Measurements from ENCODE around the gene SRCIN1. TPM values are rescaled to one million over a fixed set of nuclear protein-coding genes. Genes with fewer than 3 reads are reported as not detected.

The SRCIN1 gene
- total RNA-seq, 2 donors from 2014 or later: 11.2 to 19.8 TPM

GRCh38 chr17:38543403-38544174 is 62.2 kb downstream of the SRCIN1 start:
- H3K4me3 ChIP-seq: no peak overlapping the region
- no peak overlapping the region for H3K27ac ChIP-seq
- WGBS, 2 donors: 77 to 81% methylated on average over 16 to 20 of the region's 20 CpGs
- no peaks in the 10 kb centered on the region for H3K9me3 ChIP-seq
- H3K4me1 ChIP-seq: peaks cover 8% of the 10 kb centered on the region
- no peak for TF ChIP-seq POLR2A (IDR thresholded peaks at IDR 0.05)
- DNase-seq (no peak), ATAC-seq (no peak)
- no peaks in the 10 kb centered on the region for H3K27me3 ChIP-seq
- no peaks in the 10 kb centered on the region for H3K36me3 ChIP-seq (replicated peaks in 1 of 2; ENCODE audit: insufficient read depth in 1 of 2, low read depth in 2 of 2)
- intact Hi-C loops (cut with DNase I): no loop called here

- H3K4me3 ChIP-seq: no peak overlapping the region
- H3K9me3 ChIP-seq: no peaks in the 10 kb centered on the region
- H3K27ac ChIP-seq: no peak overlapping the region
- WGBS, 2 donors: 81 to 89% methylated on average over 7 to 8 of the region's 8 CpGs
- peaks cover 11% of the 10 kb centered on the region for H3K4me1 ChIP-seq
- intact Hi-C loops (cut with DNase I): no loop called here
- H3K27me3 ChIP-seq: no peaks in the 10 kb centered on the region
- TF ChIP-seq POLR2A (IDR thresholded peaks at IDR 0.05): no peak
- no peak for TF ChIP-seq CTCF (IDR thresholded peaks at IDR 0.05)
- DNase-seq (no peak), ATAC-seq (no peak)
- no peaks in the 10 kb centered on the region for H3K36me3 ChIP-seq (replicated peaks in 1 of 2; ENCODE audit: insufficient read depth in 1 of 2, low read depth in 2 of 2)
Observed at GRCh38 chr17:38542286-38542685, 63.5 kb downstream of the SRCIN1 start.

GRCh38 chr17:38541281-38541680 is 64.5 kb downstream of the SRCIN1 start:
- H3K4me1 ChIP-seq: peaks cover 11% of the 10 kb centered on the region
- TF ChIP-seq POLR2A (IDR thresholded peaks at IDR 0.05) (no peak), CTCF (IDR thresholded peaks at IDR 0.05) (no peak)
- WGBS, 2 donors: 78 to 81% methylated on average over 11 of the region's 11 CpGs
- ATAC-seq (no peak), DNase-seq (no peak)
- no peak overlapping the region for H3K4me3 ChIP-seq
- intact Hi-C loops (cut with DNase I): no loop called here
- H3K9me3 ChIP-seq: no peaks in the 10 kb centered on the region
- no peaks in the 10 kb centered on the region for H3K27me3 ChIP-seq
- H3K27ac ChIP-seq: no peak overlapping the region
- H3K36me3 ChIP-seq (replicated peaks in 1 of 2; ENCODE audit: insufficient read depth in 1 of 2, low read depth in 2 of 2): no peaks in the 10 kb centered on the region

- ATAC-seq (no peak), DNase-seq (no peak)
- WGBS, 2 donors: 84 to 85% methylated on average over 7 to 11 of the region's 11 CpGs
- Histone ChIP-seq H3K9me3 (no peaks in the 10 kb centered on the region), H3K27ac (no peak overlapping the region), H3K27me3 (no peaks in the 10 kb centered on the region), H3K4me3 (no peak overlapping the region), H3K4me1 (peaks cover 11% of the 10 kb centered on the region), H3K36me3 (replicated peaks in 1 of 2; ENCODE audit: insufficient read depth in 1 of 2, low read depth in 2 of 2) (no peaks in the 10 kb centered on the region)
- intact Hi-C loops (cut with DNase I): no loop called here
- no peak for TF ChIP-seq POLR2A (IDR thresholded peaks at IDR 0.05)
- no peak for TF ChIP-seq CTCF (IDR thresholded peaks at IDR 0.05)
Observed at GRCh38 chr17:38540514-38541045, 65.2 kb downstream of the SRCIN1 start.

GRCh38 chr17:38539386-38539785 is 66.4 kb downstream of the SRCIN1 start:
- peak overlapping the region in 1 of 4 donors; percentile 25 for H3K27ac ChIP-seq
- no peak for ATAC-seq
- peak in 2 of 4 donors; percentile 20 to 32 for DNase-seq

More at GRCh38 chr17:38539386-38539785, 66.4 kb downstream of the SRCIN1 start:
- H3K36me3 ChIP-seq (replicated peaks in 1 of 2; ENCODE audit: insufficient read depth in 1 of 2, low read depth in 2 of 2): no peaks in the 10 kb centered on the region
- WGBS, 2 donors: 50 to 60% methylated on average over 7 to 8 of the region's 8 CpGs
- intact Hi-C loops (cut with DNase I): no loop called here
- H3K9me3 ChIP-seq: no peaks in the 10 kb centered on the region
- TF ChIP-seq POLR2A (IDR thresholded peaks at IDR 0.05): no peak
- TF ChIP-seq CTCF (IDR thresholded peaks at IDR 0.05): no peak
- peaks cover 11% of the 10 kb centered on the region for H3K4me1 ChIP-seq
- no peaks in the 10 kb centered on the region for H3K27me3 ChIP-seq
- H3K4me3 ChIP-seq: no peak overlapping the region
